Duodenal mucosa (tissue), 2 donors: ENCODE data around the gene SELENOH.
A peak's percentile ranks its signal among the peaks of the same experiment; 100 is the strongest.

Source experiments
- H3K27ac ChIP-seq: one replicate; pipeline ENCODE4 v1.7.0; 2013; ENCODE audit warnings: low read depth, low read length
- H3K27me3 ChIP-seq, 2 donors: one replicate each; pipeline ENCODE4 v1.7.0; 2013; ENCODE audit warnings: low read length in 2 of 2, control low read depth in 1 of 2; ENCODE audit not compliant: insufficient read depth in 2 of 2, control insufficient read depth in 1 of 2
- H3K36me3 ChIP-seq, 2 donors: one replicate each; pipeline ENCODE4 v1.7.0; 2013; ENCODE audit warnings: low read length in 2 of 2, control low read depth in 1 of 2; ENCODE audit not compliant: insufficient read depth in 2 of 2, control insufficient read depth in 1 of 2
- H3K4me1 ChIP-seq, 2 donors: one replicate each; pipeline ENCODE4 v1.7.0; 2013; ENCODE audit warnings: low read length in 2 of 2, control low read depth in 1 of 2; ENCODE audit not compliant: insufficient read depth in 2 of 2, control insufficient read depth in 1 of 2
- H3K4me3 ChIP-seq, 2 donors: one replicate each; pipeline ENCODE4 v1.7.0; 2013; ENCODE audit warnings: low read length in 2 of 2, low read depth in 1 of 2
- H3K9ac ChIP-seq, 2 donors: one replicate each; pipeline ENCODE4 v1.7.0; 2013; ENCODE audit warnings: low read length in 2 of 2, low read depth in 1 of 2
- H3K9me3 ChIP-seq, 2 donors: one replicate each; pipeline ENCODE4 v1.7.0; 2013; ENCODE audit warnings: low read length in 2 of 2, control low read depth in 1 of 2; ENCODE audit not compliant: control insufficient read depth in 1 of 2

The SELENOH gene

DNA sequence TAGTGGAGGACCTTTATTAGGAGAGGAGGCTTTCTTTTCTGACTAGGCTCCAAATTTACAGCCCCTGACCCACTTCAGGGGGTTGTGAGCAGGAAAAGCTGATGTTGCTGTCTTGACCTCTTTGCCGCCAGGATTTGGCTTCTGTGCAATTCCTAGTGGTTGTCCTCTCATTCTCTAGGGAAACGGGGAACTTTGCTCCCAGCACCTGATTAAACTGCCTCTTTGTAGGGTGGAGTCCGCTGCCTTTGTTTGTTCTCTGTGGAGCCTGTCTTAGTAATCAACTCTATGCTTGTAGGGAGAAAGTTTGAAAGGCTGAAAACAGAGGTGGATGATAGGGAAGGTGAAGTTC, 36.7 kb downstream of the SELENOH start:
- H3K4me3 ChIP-seq, result peak overlapping the region; percentile 57 to 63
- H3K27me3 ChIP-seq, result no peaks in the 10 kb centered on the region
- peaks cover 81 to 85% of the 10 kb centered on the region in 2 donors for H3K4me1 ChIP-seq
- H3K27ac ChIP-seq, result peak overlapping the region; percentile 96
- H3K36me3 ChIP-seq, result no peaks in the 10 kb centered on the region
- no peaks in the 10 kb centered on the region for H3K9me3 ChIP-seq
- peak overlapping the region; percentile 45 to 81 for H3K9ac ChIP-seq

DNA sequence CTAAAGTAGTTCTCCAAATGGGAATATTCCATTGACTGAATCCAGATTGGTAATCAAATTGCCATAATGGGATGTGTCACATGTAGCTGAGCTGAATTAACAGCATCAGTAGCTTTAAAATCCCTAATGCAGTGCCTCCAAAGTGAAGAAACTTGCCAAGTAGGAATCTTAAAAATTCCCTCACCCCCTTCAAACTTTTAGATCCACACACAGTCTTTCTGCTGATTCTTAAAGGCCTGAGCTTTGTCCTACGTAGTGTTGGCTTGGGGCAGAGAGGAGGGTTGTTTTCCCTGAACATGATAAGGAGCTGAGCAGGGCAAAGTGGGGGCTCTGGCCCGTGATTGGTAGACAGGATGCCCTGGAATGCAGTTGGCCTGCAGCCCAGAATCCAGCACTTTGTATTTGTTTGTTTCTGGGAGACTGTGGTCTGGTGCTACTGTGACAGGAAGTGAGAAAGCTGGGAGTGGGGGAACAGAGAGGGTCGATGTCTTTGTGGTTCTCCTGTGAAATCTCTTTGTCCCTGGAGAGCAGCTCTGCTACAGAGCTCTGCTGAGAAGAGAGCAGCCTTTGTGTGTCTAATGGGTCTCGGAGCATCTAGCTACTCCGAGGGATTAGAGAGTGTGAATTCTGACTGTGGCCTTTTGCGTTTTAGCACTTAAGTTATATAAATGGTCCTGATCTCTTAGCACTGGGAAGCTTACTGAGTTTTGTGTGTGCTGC, 37.2 kb downstream of the SELENOH start:
- H3K4me1 ChIP-seq, result peaks cover 82 to 84% of the 10 kb centered on the region in 2 donors
- no peaks in the 10 kb centered on the region for H3K36me3 ChIP-seq
- H3K27me3 ChIP-seq, result no peaks in the 10 kb centered on the region
- H3K9me3 ChIP-seq, result no peaks in the 10 kb centered on the region
- peak overlapping the region; percentile 45 to 81 for H3K9ac ChIP-seq
- peak overlapping the region; percentile 96 for H3K27ac ChIP-seq
- peak overlapping the region; percentile 57 to 63 for H3K4me3 ChIP-seq

- Histone ChIP-seq H3K27ac (peak overlapping the region; percentile 96), H3K9me3 (no peaks in the 10 kb centered on the region), H3K36me3 (no peaks in the 10 kb centered on the region), H3K4me1 (peaks cover 86 to 89% of the 10 kb centered on the region in 2 donors), H3K4me3 (peak overlapping the region; percentile 57 to 63), H3K9ac (peak overlapping the region; percentile 45 to 81), H3K27me3 (no peaks in the 10 kb centered on the region)
These were observed 38.0 kb downstream of the SELENOH start for GRCh38 chr11:57779276-57779675.

DNA sequence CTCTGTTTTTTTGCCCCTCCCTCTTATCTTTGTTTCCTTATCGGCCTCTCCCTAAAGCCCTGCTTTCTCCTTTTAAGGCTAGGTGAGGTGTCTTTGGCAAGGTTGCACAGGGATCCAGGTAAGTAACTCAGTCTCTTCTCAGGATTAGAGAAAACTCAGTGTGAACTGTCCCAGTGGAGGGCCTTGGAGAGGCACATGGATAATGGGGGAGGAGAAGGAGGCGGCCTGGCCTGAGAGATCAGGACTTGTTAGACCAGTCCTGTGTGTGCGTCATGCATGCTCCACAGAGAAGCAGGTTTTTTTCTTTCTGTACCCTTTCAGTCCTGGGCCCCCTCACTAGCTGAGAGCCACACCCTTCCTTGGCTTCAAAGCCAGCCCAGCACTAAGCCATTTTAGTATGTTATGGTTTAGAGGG, 40.2 kb downstream of the SELENOH start:
- H3K4me1 ChIP-seq, result peaks cover 80 to 86% of the 10 kb centered on the region in 2 donors
- no peaks in the 10 kb centered on the region for H3K27me3 ChIP-seq
- H3K9ac ChIP-seq, result peak overlapping the region; percentile 38 to 57
- H3K36me3 ChIP-seq, result no peaks in the 10 kb centered on the region
- peak overlapping the region; percentile 88 for H3K27ac ChIP-seq
- peak overlapping the region in 1 of 2 donors; percentile 14 for H3K4me3 ChIP-seq
- H3K9me3 ChIP-seq, result no peaks in the 10 kb centered on the region

DNA sequence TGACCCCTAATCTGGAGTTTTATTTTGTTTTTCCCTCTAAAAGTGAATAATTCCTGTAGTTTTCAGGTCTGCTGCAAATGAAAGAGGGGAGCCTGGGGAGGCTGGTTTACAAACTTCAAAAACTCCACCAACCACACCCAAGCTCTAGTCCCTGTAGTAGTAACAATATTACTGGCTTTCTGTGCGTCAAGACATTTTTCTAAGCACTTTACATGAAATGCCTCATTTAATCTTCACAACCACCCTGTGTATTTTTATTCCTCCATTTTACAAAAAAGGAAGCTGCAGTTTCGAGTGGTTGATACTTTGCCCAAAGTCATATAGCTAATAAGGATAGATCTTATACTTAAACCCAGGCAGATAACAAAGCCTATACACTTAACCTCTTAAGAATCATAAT, 43.8 kb downstream of the SELENOH start:
- Histone ChIP-seq H3K9ac (no peak overlapping the region), H3K36me3 (no peaks in the 10 kb centered on the region), H3K4me3 (peak overlapping the region in 1 of 2 donors; percentile 11), H3K9me3 (no peaks in the 10 kb centered on the region), H3K27me3 (no peaks in the 10 kb centered on the region), H3K4me1 (peaks cover 72 to 84% of the 10 kb centered on the region in 2 donors), H3K27ac (no peak overlapping the region)

DNA sequence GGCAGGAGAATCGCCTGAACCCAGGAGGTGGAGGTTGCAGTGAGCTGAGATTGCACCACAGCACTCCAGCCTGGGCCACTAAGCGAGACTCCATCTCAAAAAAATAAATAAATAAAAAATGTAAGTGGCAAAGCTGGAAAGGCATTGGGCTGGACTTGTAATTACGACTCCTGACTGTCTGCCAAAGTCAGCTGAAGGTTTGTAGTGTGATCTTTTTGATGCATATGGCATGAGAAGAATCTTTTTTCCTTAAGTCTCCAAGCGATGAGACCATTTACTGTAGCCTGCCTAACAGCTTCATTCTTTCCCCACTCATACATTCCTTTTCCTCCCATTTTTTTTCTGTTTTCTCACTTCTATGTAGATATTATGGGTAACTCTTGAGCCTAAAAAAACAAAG, 45.1 kb downstream of the SELENOH start:
- H3K36me3 ChIP-seq, result peaks cover under 1 to 4% of the 10 kb centered on the region in 2 donors
- H3K27me3 ChIP-seq, result no peaks in the 10 kb centered on the region
- peak overlapping the region; percentile 46 for H3K27ac ChIP-seq
- H3K9ac ChIP-seq, result peak overlapping the region in 1 of 2 donors; percentile 3
- no peaks in the 10 kb centered on the region for H3K9me3 ChIP-seq
- H3K4me3 ChIP-seq, result peak overlapping the region in 1 of 2 donors; percentile 37
- peaks cover 70 to 80% of the 10 kb centered on the region in 2 donors for H3K4me1 ChIP-seq

GRCh38 chr11:57787006-57787604, 45.8 kb downstream of the SELENOH start:
- peak overlapping the region in 1 of 2 donors; percentile 3 for H3K9ac ChIP-seq
- H3K27me3 ChIP-seq, result no peaks in the 10 kb centered on the region
- H3K27ac ChIP-seq, result peak overlapping the region; percentile 46
- H3K9me3 ChIP-seq, result no peaks in the 10 kb centered on the region
- peaks cover 4 to 11% of the 10 kb centered on the region in 2 donors for H3K36me3 ChIP-seq
- peak overlapping the region in 1 of 2 donors; percentile 37 for H3K4me3 ChIP-seq
- peaks cover 72 to 80% of the 10 kb centered on the region in 2 donors for H3K4me1 ChIP-seq

DNA sequence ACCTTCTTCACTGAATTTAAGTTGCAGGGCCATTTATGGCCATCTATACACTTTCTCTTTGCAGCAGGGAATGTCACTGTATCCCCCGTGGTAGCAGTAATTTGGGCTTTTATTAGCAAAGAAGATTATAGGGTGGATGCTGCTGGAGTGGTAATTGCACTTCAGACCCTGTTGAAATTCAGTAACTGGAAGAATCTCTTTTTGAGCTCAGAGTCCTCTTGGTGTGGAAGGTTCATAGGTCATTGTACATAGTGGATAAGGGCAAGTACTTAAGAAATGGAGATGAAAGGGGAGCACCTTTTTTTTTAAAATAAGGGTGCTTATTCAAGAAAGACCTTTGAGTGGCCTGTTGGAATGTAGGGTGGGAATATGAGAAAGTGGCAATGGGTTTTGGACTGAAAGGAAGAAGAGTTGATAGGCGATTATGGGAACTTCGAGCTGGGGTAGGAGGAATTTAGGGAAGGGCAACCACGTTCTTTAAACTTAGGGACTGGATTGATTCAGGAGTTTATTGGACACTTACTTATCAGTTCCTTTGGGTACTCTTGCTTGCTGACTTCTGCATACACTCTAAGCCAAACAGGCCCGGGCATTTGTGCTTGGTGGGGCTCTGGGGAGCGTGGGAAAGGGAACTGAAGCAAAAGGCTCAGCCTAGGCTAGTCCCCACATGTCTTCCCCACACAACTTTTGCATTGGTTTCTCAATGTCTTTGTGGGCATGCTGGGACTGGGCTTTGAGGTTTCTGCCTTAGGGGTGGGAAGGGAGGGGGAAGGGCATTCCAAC, 46.8 kb downstream of the SELENOH start:
- H3K27ac ChIP-seq, result no peak overlapping the region
- peaks cover 4 to 12% of the 10 kb centered on the region in 2 donors for H3K36me3 ChIP-seq
- peaks cover 70 to 82% of the 10 kb centered on the region in 2 donors for H3K4me1 ChIP-seq
- no peaks in the 10 kb centered on the region for H3K9me3 ChIP-seq
- H3K4me3 ChIP-seq, result peak overlapping the region; percentile 16 to 40
- no peak overlapping the region for H3K9ac ChIP-seq
- H3K27me3 ChIP-seq, result no peaks in the 10 kb centered on the region

DNA sequence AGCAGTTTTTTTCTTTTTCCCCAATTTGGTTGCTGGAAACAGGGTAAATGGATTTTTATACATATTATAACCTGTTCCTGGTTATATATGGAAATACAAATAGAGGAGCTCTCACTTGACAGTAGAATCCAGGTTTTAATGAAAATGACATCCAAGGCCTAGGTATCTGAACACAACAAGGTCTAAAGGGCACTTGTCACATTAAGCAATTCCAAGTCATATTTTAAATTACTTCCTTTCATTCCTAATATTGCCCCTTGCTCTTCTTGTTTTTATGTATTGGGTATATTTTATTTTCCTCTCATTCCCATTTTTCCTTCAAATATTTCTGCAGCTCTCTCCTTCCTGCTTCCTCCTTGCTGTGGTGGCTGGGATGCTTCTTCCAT, 47.4 kb downstream of the SELENOH start:
- Histone ChIP-seq H3K27me3 (no peaks in the 10 kb centered on the region), H3K27ac (no peak overlapping the region), H3K4me3 (peak overlapping the region in 1 of 2 donors; percentile 13), H3K4me1 (peaks cover 73 to 86% of the 10 kb centered on the region in 2 donors), H3K9ac (no peak overlapping the region), H3K9me3 (no peaks in the 10 kb centered on the region), H3K36me3 (peaks cover 4 to 16% of the 10 kb centered on the region in 2 donors)
